Body of pancreas (tissue), 4 donors: ENCODE results near the gene KDM4B. TPM values are rescaled to one million over a fixed set of nuclear protein-coding genes. Genes with fewer than 3 reads are reported as not detected.

Source experiments
- ATAC-seq: fragments of 150-250 bp; one replicate; pipeline ENCODE4 v1.9.1; 2016
- DNase-seq, 4 donors: peaks; one replicate each; pipeline ENCODE4 v3.0.0-alpha.2; 2019
- H3K27ac ChIP-seq, 4 donors: fragments of 200-600 bp; sonication (generic); 1 replicate in 3 of 4; 2 replicates in 1 of 4; pipeline versions ENCODE4 v1.5.1 to v1.6.1; 2016 to 2019; ENCODE audit warnings: mild to moderate bottlenecking in 1 of 4, mixed read lengths in 1 of 4, moderate library complexity in 1 of 4
- H3K27me3 ChIP-seq, 2 donors: fragments of 200-600 bp; sonication (generic); one replicate each; pipeline ENCODE4 v1.6.0; 2016; ENCODE audit warnings: mild to moderate bottlenecking in 1 of 2
- H3K36me3 ChIP-seq, 2 donors: fragments of 200-600 bp; sonication (generic); replicated peaks in 1 of 2; 2 replicates each; pipeline ENCODE4 v1.5.1; 2016; ENCODE audit warnings: low read depth in 2 of 2; ENCODE audit not compliant: insufficient read depth in 1 of 2
- H3K4me1 ChIP-seq: fragments of 200-600 bp; sonication (generic); one replicate; pipeline ENCODE4 v1.6.0; 2016
- H3K4me3 ChIP-seq, 2 donors: fragments of 200-600 bp; sonication (generic); 1 replicate in 1 of 2; 2 replicates in 1 of 2; pipeline ENCODE4 v1.5.1; 2016 to 2019
- H3K9me3 ChIP-seq, 3 donors: fragments of 200-600 bp; sonication (generic); 1 replicate in 2 of 3; 2 replicates in 1 of 3; pipeline ENCODE4 v1.5.1; 2016
- CTCF ChIP-seq, 7 experiments: fragments of 450-650 bp in 4 of 7; fragments of 200-600 bp in 3 of 7; sonication (generic) in 3 of 7; IDR thresholded peaks; one replicate each; pipeline ENCODE4 v1.5.1; 2016 to 2019; ENCODE audit warnings: antibody characterized with exemption in 7 of 7
- POLR2A ChIP-seq, 3 donors: fragments of 450-650 bp; IDR thresholded peaks; one replicate each; pipeline ENCODE4 v1.6.1; 2016; ENCODE audit warnings: antibody characterized with exemption in 3 of 3, mild to moderate bottlenecking in 2 of 3
- WGBS, 2 donors: methylation state at CpG; one replicate each; pipeline ENCODE4 v1.1.5; 2017; 5-methylcytosine and 5-hydroxymethylcytosine counted together
- intact Hi-C: fragments of 100-400 bp; cut with DNase I; formaldehyde crosslinking; loops from one replicate; pipeline ENCODE4 v1.15.1; 2023
- total RNA-seq, 2 donors: library from RNA; depleted of rRNA; stranded (reverse); fragments of >200 nt; gene quantifications; one replicate each; pipeline ENCODE4 v1.1.0, GENCODE V29; 2016

The KDM4B gene
- total RNA-seq, 2 donors from 2014 or later, result 18.9 to 35.3 TPM

GRCh38 chr19:4969292-4969771, 419 bp downstream of the KDM4B start:
- Histone ChIP-seq H3K4me1 (peaks cover 43% of the 10 kb centered on the region), H3K4me3 (peak overlapping the region; percentile 8 to 41), H3K36me3 (no peaks in the 10 kb centered on the region), H3K27me3 (no peaks in the 10 kb centered on the region), H3K27ac (peak overlapping the region; percentile 55 to 69 (median 69)), H3K9me3 (no peaks in the 10 kb centered on the region)
- intact Hi-C loops, result no loop called here
- ATAC-seq (peak; percentile 15), DNase-seq (no peak)
- WGBS, 2 donors, result 1 to 4% methylated on average over 13 to 18 of the region's 54 CpGs
- TF ChIP-seq POLR2A (IDR thresholded peaks at IDR 0.05) (no peak), CTCF (IDR thresholded peaks at IDR 0.05) (no peak)

- H3K27ac ChIP-seq, result peak overlapping the region; percentile 45 to 69 (median 62)
- WGBS, 2 donors, result 2 to 5% methylated on average over 25 of the region's 25 CpGs
- peak overlapping the region; percentile 8 to 41 for H3K4me3 ChIP-seq
- TF ChIP-seq POLR2A (IDR thresholded peaks at IDR 0.05), result peak in 1 of 3 donors; percentile 22
- TF ChIP-seq CTCF (IDR thresholded peaks at IDR 0.05), result no peak
- H3K36me3 ChIP-seq, result no peaks in the 10 kb centered on the region
- peaks cover 46% of the 10 kb centered on the region for H3K4me1 ChIP-seq
- intact Hi-C loops, result no loop called here
- H3K27me3 ChIP-seq, result no peaks in the 10 kb centered on the region
- peak in 1 of 4 donors; percentile 47 for DNase-seq
- ATAC-seq, result no peak
- H3K9me3 ChIP-seq, result no peaks in the 10 kb centered on the region
These were observed 1.0 kb downstream of the KDM4B start for GRCh38 chr19:4969772-4970531.

- peaks cover 54% of the 10 kb centered on the region for H3K4me1 ChIP-seq
- ATAC-seq (no peak), DNase-seq (peak; percentile 46 to 65 (median 58))
- H3K4me3 ChIP-seq, result no peak overlapping the region
- 13 to 14% methylated on average over 21 to 31 of the region's 31 CpGs for WGBS, 2 donors
- no peaks in the 10 kb centered on the region for H3K27me3 ChIP-seq
- H3K27ac ChIP-seq, result peak overlapping the region; percentile 45 to 69 (median 62)
- no peaks in the 10 kb centered on the region for H3K9me3 ChIP-seq
- peak in 1 of 3 donors; percentile 24 for TF ChIP-seq POLR2A (IDR thresholded peaks at IDR 0.05)
- TF ChIP-seq CTCF (IDR thresholded peaks at IDR 0.05), result no peak
- intact Hi-C loops, result no loop called here
- H3K36me3 ChIP-seq, result no peaks in the 10 kb centered on the region
These were observed 1.9 kb downstream of the KDM4B start for GRCh38 chr19:4970558-4971423.

GRCh38 chr19:4971424-4971793, 2.5 kb downstream of the KDM4B start:
- Histone ChIP-seq H3K4me3 (no peak overlapping the region), H3K27ac (peak overlapping the region in 3 of 4 donors; percentile 55 to 69 (median 69)), H3K4me1 (peaks cover 60% of the 10 kb centered on the region), H3K27me3 (no peaks in the 10 kb centered on the region), H3K9me3 (no peaks in the 10 kb centered on the region), H3K36me3 (no peaks in the 10 kb centered on the region)
- WGBS, 2 donors, result 6 to 28% methylated on average over 2 to 10 of the region's 10 CpGs
- TF ChIP-seq POLR2A (IDR thresholded peaks at IDR 0.05) (no peak), CTCF (IDR thresholded peaks at IDR 0.05) (no peak)
- DNase-seq, result peak in 3 of 4 donors; percentile 30 to 56 (median 49)
- no peak for ATAC-seq
- intact Hi-C loops, result no loop called here
